Activated T-helper 17 cell treated with anti-CD3 and anti-CD28 coated beads, Interleukin-2, amount 50 U/mL, for 72 hours (primary cell): ENCODE results near the gene SOCS3. TPM values are rescaled to one million over a fixed set of nuclear protein-coding genes. Genes with fewer than 3 reads are reported as not detected.

ENCODE experiments used
- ATAC-seq: fragments of 150-1000 bp; cut with Tn5 transposase; replicated peaks from 2 replicates; pipeline ENCODE4 v1.10.0; 2021; ENCODE audit warnings: mild to moderate bottlenecking, moderate library complexity
- H3K27ac Mint-ChIP-seq: one replicate; pipeline ENCODE4 v1.8.0; 2022; ENCODE audit warnings: mixed read lengths
- H3K27me3 Mint-ChIP-seq: one replicate; pipeline ENCODE4 v1.8.0; 2022; ENCODE audit warnings: mixed read lengths
- H3K36me3 Mint-ChIP-seq: one replicate; pipeline ENCODE4 v1.8.0; 2022; ENCODE audit warnings: low read depth, mild to moderate bottlenecking, mixed read lengths
- H3K4me1 Mint-ChIP-seq: one replicate; pipeline ENCODE4 v1.8.0; 2022; ENCODE audit warnings: mixed read lengths
- H3K4me3 Mint-ChIP-seq: one replicate; pipeline ENCODE4 v1.8.0; 2022; ENCODE audit warnings: mild to moderate bottlenecking, mixed read lengths
- H3K9me3 Mint-ChIP-seq: one replicate; pipeline ENCODE4 v1.8.0; 2022; ENCODE audit warnings: mixed read lengths
- total RNA-seq, 2 donors: library from RNA; stranded (reverse); gene quantifications; one replicate each; pipeline ENCODE4 v1.2.3, GENCODE V29; 2022

The SOCS3 gene
- total RNA-seq, 2 donors from 2014 or later, result 129 to 175 TPM

DNA sequence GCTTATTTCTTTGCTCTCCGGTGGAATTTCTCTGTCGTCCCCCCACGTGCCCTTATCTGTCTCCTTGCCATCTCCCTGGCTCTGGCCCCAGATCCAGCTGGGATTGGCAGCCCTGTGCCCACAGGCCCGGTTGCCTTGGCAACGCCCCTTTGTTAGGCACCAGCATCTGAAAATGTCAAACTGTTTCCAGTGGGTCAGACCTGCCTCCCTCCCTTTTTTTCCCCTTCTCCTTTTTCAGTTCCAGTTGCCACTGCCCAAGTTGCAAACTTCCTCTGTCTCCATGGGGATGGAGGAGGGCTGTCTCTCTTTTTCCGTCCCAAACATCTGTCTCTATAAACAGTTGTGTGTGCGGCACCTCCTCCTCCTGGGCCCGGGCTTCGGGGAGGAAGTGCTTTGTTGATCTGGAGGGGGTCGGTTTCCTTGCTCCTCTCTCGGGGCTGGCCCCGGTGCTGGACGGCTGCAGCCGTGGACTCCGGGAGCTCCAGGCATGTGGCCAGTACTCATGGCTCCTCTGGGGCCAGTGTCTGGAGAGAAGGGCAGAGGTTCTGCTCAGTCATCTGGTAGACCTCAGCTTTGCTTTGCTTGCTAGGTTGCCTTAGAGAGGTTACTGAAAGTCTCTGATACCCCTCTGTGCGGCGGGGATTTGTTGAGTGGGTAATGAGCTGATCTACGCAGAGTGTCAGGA lies 35.3 kb downstream of the SOCS3 start:
- Mint-ChIP-seq H3K27ac (peak overlapping the region; percentile 87), H3K36me3 (no peaks in the 10 kb centered on the region), H3K4me1 (peaks cover 15% of the 10 kb centered on the region), H3K27me3 (no peaks in the 10 kb centered on the region), H3K9me3 (no peaks in the 10 kb centered on the region), H3K4me3 (peak overlapping the region; percentile 62)
- peak; percentile 54 for ATAC-seq

DNA sequence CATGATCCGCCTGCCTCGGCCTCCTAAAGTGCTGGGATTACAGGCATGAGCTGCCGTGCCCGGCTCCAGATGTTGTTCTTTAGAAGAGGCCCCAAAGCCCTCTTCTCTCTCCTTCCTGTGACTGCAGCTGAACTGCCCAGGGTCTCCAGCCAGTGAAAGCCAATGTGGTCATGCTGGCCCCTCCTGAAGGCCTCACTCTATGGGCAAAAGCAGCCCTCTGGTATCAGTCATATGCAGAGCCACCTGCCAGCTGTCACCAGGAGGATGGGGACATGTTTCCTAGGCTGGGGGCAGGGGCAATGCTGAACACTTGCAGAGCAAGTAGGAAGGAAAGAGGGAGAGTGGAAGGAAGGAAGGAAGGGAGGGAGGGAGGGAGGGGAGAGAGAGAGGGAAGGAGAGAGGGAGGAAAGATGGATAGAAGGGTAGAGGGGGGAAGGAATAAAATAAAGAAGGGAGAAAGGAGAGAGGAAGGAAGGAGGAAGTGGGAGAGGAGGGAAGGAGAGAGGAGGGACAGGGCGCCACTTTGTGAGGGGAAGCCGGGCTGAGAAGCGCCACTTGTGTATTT lies 36.0 kb downstream of the SOCS3 start:
- ATAC-seq, result no peak
- peak overlapping the region; percentile 62 for H3K4me3 Mint-ChIP-seq
- H3K36me3 Mint-ChIP-seq, result no peaks in the 10 kb centered on the region
- peaks cover 12% of the 10 kb centered on the region for H3K4me1 Mint-ChIP-seq
- no peaks in the 10 kb centered on the region for H3K27me3 Mint-ChIP-seq
- H3K9me3 Mint-ChIP-seq, result no peaks in the 10 kb centered on the region
- peak overlapping the region; percentile 87 for H3K27ac Mint-ChIP-seq

DNA sequence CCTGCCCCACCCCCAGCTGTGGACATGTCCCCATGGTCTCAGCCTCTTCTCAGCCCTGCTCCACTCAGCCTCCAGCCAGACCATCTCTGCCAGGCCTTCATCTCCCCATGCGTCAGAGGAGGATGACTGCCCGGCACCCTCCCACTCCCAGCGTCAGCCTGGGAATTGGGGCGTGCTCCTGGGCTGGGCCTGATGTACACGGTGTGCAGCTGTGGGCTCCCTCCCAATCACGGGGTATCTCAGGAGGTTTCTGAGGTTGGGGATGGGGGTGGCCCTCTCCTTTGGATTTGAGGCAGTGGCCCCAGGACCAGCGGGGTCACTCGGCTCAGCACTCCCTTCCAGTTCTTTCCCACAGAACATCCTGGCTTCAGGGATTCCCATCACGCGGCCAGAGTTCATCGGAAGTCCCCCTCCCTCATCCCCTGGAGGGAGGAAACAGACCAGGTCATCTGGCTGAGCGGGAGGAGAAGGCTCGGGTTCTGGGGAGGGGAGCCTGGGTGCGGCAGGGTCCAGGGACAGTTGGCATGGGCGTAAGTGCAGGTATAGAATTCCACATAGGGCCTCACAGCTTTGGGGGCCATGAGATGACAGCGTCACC lies 36.9 kb downstream of the SOCS3 start:
- Mint-ChIP-seq H3K27ac (no peak overlapping the region), H3K36me3 (no peaks in the 10 kb centered on the region), H3K27me3 (no peaks in the 10 kb centered on the region), H3K9me3 (no peaks in the 10 kb centered on the region), H3K4me3 (no peak overlapping the region), H3K4me1 (peaks cover 9% of the 10 kb centered on the region)
- no peak for ATAC-seq

DNA sequence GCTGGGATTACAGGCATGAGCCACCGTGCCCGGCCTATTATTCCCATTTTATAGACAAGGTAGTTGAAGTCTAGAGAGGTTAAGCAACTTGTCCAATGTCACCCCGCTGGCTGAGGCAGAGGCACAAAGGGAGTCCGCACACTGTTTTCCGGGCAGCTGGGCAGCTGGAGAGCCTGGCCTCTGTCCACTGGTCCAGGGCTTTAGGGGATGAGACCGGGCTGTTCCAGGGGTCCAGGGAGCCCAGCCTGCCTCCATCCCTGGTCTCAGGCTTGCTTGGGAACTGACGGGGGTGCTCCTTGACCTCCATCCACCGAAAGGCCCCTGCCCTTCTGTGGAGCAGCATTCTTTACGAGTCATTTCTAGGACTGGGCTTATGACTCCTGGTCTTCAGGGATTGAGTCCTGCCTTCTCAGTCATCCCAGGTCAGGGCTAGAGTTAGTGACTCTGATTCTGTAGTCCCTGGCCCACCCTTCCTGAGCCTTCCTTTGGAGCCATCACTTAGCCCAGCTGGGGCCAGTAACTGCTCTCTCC lies 37.5 kb downstream of the SOCS3 start:
- Mint-ChIP-seq H3K27ac (no peak overlapping the region), H3K4me1 (peaks cover 13% of the 10 kb centered on the region), H3K27me3 (no peaks in the 10 kb centered on the region), H3K9me3 (no peaks in the 10 kb centered on the region), H3K4me3 (no peak overlapping the region), H3K36me3 (no peaks in the 10 kb centered on the region)
- no peak for ATAC-seq

DNA sequence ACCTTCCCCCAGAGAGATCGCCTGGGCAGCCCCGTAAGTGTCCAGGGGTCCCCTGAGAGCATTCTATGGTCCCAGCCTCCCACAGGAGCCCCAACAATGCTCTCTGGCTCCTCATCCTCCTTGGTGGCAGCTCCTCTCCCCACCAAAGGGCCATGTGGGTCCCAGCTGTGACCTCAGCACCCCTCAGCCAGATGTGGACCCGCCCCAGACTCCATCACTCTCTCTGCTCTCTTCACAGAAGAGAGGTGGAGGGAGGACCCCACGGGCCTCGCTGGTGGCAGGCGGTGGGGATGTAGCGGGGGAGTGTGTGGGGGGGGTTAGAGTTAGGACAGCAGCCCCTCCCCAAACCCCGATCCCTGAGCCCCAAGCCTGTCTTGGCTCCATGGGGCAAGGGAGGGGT lies 41.0 kb downstream of the SOCS3 start:
- Mint-ChIP-seq H3K27ac (no peak overlapping the region), H3K4me3 (no peak overlapping the region), H3K27me3 (no peaks in the 10 kb centered on the region), H3K9me3 (no peaks in the 10 kb centered on the region), H3K4me1 (peaks cover 25% of the 10 kb centered on the region), H3K36me3 (no peaks in the 10 kb centered on the region)
- ATAC-seq, result no peak

DNA sequence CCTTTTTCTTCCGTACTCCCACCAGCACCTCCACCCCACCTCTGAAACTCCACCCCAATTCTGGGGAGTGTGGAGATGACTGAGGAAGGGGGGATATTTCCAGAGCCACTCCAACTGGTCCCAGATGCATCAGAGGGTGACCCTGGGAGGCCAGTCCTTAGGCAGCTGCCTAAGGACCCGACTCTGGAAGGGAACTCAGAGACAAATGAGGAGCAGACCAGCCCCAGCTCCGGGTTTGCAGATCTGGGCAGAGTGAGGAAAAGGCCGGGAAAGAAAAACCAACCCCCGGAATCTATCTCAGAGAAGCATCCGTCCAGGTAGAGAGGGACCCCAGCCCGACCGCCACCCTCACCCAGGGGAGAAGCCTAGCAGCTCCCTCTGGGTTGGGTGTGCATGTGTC lies 41.5 kb downstream of the SOCS3 start:
- Mint-ChIP-seq H3K4me1 (peaks cover 25% of the 10 kb centered on the region), H3K9me3 (no peaks in the 10 kb centered on the region), H3K36me3 (no peaks in the 10 kb centered on the region), H3K27me3 (no peaks in the 10 kb centered on the region), H3K4me3 (no peak overlapping the region), H3K27ac (no peak overlapping the region)
- no peak for ATAC-seq

DNA sequence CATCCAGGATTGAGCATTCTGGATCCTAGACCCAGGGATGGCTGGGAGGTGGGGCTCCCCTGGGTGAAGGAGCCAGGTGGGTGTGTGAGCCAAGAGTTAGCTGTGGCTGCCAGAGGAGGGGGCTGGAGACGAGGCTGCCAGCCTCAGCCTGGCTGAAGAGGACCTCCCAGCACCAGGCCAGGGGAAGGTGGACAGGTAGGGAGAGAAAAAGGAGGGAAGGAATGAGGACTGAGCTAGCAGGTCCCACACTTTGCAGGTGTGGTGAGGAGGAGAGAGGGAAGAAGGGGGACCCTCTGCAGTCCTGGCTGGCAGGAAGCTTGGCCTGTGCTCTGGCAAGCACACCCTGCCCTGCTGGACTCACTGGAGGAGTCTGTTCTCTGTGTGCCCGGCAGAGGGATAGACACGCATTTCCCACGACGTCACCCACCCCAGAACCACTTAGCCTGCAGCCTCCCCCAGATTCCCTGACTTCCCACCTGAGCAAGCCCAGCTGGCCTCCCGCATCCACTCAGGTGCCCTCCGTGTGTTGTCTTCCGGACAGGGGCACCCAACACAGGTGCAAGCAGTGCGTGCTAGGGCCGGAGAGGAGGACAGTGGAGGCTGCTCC lies 42.0 kb downstream of the SOCS3 start:
- no peak overlapping the region for H3K27ac Mint-ChIP-seq
- no peaks in the 10 kb centered on the region for H3K27me3 Mint-ChIP-seq
- no peak overlapping the region for H3K4me3 Mint-ChIP-seq
- no peaks in the 10 kb centered on the region for H3K36me3 Mint-ChIP-seq
- ATAC-seq, result no peak
- H3K9me3 Mint-ChIP-seq, result no peaks in the 10 kb centered on the region
- peaks cover 25% of the 10 kb centered on the region for H3K4me1 Mint-ChIP-seq

DNA sequence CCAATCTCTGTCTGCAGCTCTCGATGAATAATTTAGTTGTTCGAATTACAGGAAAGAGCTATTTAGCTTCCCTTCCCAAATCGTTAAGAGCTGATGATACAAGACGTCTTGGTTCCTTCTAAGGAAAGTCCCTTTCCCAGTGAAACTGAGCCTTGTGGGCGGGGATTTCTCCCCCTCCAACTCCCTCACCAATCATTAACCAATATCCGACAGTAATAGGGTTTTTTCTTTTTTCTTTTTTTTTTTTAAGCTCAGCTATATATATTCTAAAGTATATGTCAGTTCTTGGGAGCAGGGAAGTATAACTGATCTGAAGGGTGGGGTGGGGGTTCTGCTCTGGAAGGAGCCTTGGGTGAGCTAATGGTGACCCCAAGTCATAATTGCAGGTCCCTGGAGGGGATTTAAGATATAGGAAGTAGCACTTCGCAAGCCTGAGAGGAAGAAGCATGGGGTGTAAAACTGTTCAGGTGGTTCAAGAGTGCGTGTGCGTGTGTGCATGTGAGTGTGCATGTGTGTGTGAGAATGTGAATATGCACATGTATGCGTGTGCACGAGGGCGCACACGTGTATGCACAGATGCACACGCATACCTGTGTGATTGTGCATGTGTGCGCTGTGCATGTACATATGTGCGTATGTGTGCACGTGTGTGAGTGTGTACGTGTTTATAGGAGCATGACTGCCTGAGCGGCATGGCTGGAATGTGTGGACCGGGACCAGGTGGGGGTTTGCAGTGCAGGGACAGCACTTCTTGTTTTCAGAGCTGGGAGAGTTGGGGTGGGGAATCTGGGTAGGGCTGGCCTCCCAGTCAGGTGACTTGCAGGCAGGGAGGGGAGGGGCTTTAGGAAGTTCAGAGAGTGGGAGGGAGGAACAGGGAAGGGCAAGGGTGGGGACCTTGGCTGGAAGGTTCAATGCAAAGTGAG lies 42.7 kb downstream of the SOCS3 start:
- no peak for ATAC-seq
- Mint-ChIP-seq H3K9me3 (no peaks in the 10 kb centered on the region), H3K4me1 (peaks cover 25% of the 10 kb centered on the region), H3K36me3 (no peaks in the 10 kb centered on the region), H3K27ac (peak overlapping the region; percentile 87), H3K4me3 (peak overlapping the region; percentile 80), H3K27me3 (no peaks in the 10 kb centered on the region)

DNA sequence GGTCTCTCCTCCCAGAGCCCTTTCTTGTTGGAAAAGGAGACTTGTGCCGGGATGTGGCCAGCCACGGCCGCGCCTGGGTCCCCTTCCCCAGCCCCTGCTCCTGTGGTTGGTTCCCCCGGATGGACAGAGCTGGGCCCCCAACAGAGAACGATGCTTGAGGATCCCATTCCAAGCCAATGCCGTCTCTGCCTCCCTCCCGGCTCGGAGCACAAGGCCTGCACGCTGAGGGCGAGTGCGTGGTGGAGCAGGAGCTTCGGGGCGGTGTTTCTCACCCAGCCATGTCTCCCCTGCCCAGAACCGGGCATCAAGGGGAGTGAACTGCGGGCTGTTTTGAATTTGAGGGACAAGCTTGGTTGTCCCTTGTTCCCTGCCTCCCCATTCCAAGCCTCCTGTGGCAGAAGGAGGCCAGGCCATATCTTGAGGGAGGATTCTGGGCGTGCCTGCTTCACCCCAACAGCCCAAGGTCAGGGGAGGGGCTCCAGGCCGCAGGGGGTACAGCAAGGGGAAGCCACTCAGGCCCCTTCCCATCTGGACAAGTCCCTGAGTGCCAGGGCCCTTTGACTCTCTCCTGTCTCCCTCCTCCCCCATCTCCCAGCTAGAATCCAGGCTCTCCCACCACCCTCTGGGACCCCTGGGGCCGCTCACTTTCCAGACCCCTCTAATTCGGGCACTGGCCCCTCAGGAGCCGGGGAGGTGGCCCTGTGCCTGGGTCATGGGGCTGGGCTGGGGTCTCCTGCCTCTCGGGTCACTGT lies 43.6 kb downstream of the SOCS3 start:
- Mint-ChIP-seq H3K36me3 (no peaks in the 10 kb centered on the region), H3K4me3 (peak overlapping the region; percentile 80), H3K4me1 (peaks cover 25% of the 10 kb centered on the region), H3K27me3 (no peaks in the 10 kb centered on the region), H3K27ac (peak overlapping the region; percentile 87), H3K9me3 (no peaks in the 10 kb centered on the region)
- ATAC-seq, result no peak

DNA sequence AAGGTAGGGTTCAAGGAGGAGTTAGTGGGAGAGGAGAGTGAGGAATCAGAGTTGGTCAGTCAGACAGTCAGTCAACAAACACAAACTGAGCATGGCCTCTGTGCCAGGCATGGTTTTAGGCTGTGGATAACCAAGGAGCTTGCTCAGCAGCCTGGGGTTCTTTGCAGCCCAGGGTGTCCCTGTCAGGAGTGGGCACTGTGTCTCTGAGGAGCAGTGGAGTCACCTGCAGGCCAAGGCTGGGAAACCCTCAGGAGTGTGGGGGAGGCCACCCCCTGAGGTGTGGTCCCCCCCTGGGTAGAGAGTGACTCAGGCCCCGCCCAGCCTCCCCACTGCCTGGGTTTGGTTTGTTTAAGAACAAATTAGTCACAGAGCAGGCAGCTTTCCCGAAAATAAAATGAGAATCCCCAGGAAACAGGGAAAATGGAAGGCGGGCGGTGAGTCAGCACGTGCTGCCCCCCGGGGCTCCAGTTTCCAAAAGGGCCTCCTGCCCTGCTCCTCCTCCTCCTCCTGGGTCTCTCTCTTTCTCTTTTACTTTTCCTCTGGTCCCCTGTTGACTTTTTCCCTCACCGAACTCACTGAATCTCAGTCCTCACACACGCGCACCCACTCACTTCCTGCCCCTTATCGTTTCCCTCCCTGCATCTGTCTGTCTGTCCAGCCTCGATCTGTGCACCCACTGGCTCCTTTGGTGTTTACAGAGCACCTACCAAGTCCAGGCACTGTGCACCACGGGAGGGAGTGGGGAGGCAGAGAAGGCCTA lies 44.3 kb downstream of the SOCS3 start:
- Mint-ChIP-seq H3K36me3 (no peaks in the 10 kb centered on the region), H3K9me3 (no peaks in the 10 kb centered on the region), H3K4me1 (peaks cover 25% of the 10 kb centered on the region), H3K27me3 (no peaks in the 10 kb centered on the region), H3K27ac (peak overlapping the region; percentile 87), H3K4me3 (peak overlapping the region; percentile 80)
- peak; percentile 74 for ATAC-seq

DNA sequence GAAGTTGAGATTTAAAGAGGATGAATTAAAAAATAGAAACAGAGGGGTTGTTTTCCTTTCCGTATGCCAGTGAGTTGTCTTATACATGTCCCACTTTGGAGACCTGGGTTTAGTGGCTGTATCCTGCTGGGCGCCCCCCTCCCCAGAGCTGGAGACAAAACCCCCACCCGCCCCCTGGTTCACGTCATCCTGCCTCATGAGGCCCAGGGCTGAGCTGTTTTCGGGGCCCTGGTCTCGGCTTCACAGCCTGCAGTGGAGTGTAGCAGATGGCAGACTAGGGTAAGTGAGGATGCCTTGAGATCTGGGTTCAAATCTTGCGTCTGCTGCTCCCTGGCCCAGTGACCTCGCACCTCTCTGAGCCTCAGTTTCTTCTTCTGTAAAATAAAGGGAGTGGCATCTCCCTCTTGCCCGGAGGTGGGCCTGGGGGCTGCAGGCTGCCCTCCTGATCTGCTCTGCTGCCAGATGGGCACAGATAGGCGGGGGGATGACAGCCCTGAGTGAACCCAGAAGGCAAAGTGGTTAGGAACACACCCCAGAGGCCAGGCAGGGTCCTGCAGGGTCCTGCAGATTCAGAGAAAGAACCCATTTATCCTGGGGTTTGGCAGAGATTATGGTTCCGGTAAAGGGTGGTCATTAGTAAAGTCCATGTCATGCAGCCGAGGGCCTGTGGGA lies 45.1 kb downstream of the SOCS3 start:
- ATAC-seq, result peak; percentile 5

DNA sequence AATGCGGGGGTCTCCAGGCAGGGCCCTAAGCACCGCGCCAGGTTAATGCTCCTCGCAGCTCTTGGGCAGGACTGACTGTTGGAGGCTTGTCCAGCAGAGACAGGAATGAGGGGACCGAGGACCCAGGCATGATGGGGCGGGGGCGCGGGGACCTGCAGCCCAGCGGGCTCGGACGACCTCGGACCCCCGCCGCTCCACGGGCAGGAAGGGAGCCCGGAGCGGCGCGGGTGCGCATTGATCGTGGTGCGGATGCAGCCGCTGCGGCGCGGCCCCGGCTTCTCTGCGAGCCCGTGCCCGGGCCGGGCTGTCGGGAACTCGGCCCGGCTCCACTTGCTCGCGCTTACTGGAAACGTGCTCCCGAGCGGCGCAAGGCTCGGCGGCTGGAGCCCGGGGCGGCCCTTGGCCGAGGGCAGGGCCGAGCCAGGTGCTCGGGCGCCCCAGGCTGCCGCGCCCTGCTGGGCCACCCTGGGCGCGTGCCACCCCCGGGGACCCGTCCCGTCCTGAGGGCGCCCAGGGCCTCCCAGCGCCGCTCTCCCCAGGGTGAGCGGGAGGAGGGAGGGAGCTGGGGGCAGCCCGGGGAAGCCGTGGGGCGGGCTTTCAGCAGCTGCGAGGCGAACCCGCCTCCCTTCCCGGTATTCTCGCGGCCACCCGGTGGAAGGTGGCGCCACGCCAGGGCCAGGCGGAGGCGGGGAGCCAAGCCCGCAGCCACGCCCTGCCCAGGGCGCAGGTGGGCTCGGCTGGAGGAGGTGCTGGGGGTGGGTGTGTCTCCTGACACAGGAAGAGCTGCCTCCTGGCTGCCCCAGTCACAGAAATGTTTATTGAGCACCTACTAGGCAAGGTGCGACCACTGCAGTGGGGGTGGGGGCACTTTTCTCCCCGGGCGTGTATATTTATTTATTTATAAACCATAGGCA lies 45.9 kb downstream of the SOCS3 start:
- peaks cover 25% of the 10 kb centered on the region for H3K4me1 Mint-ChIP-seq
- H3K36me3 Mint-ChIP-seq, result no peaks in the 10 kb centered on the region
- H3K4me3 Mint-ChIP-seq, result peak overlapping the region; percentile 80
- ATAC-seq, result peak; percentile 61
- no peaks in the 10 kb centered on the region for H3K9me3 Mint-ChIP-seq
- no peaks in the 10 kb centered on the region for H3K27me3 Mint-ChIP-seq
- peak overlapping the region; percentile 87 for H3K27ac Mint-ChIP-seq

More for the DNA sequence above, 45.1 kb downstream of the SOCS3 start:
- H3K9me3 Mint-ChIP-seq, result no peaks in the 10 kb centered on the region
- H3K27ac Mint-ChIP-seq, result peak overlapping the region; percentile 87
- H3K27me3 Mint-ChIP-seq, result no peaks in the 10 kb centered on the region
- H3K4me3 Mint-ChIP-seq, result peak overlapping the region; percentile 80
- no peaks in the 10 kb centered on the region for H3K36me3 Mint-ChIP-seq
- H3K4me1 Mint-ChIP-seq, result peaks cover 25% of the 10 kb centered on the region
